Left ventricle myocardium inferior (tissue), 1 donor: ENCODE measurements around the gene FOXK1. TPM values are rescaled to one million over a fixed set of nuclear protein-coding genes. Genes with fewer than 3 reads are reported as not detected.

Source experiments
- DNase-seq: peaks from one replicate; pipeline ENCODE4 v3.0.0-alpha.2; 2020
- H3K27ac ChIP-seq: fragments of 200-600 bp; replicated peaks from 2 replicates; pipeline ENCODE4 v1.8.0; 2021
- H3K27me3 ChIP-seq: fragments of 200-600 bp; 2 replicates; pipeline ENCODE4 v1.8.0; 2021; ENCODE audit warnings: low read depth
- H3K36me3 ChIP-seq: fragments of 200-600 bp; 2 replicates; pipeline ENCODE4 v1.8.0; 2021
- H3K4me1 ChIP-seq: fragments of 200-600 bp; 2 replicates; pipeline ENCODE4 v1.8.0; 2021
- H3K4me3 ChIP-seq: fragments of 200-600 bp; 2 replicates; pipeline ENCODE4 v1.8.0; 2021; ENCODE audit warnings: mild to moderate bottlenecking, moderate library complexity
- H3K9me3 ChIP-seq: fragments of 200-600 bp; replicated peaks from 2 replicates; pipeline ENCODE4 v1.8.0; 2021
- CTCF ChIP-seq: fragments of 200-600 bp; IDR thresholded peaks from 2 replicates; pipeline ENCODE4 v1.8.0; 2021; ENCODE audit warnings: antibody characterized with exemption, mild to moderate bottlenecking, borderline replicate concordance
- intact Hi-C: fragments of 100-400 bp; cut with micrococcal nuclease; formaldehyde crosslinking; loops from one replicate; pipeline ENCODE4 v1.11.0; 2022
- total RNA-seq: library from RNA; stranded (reverse); fragmentation: NEBNext Ultra II Directional; extraction: Animal tissue kit (Norgen Biotek cat#: 25700); gene quantifications from one replicate; pipeline ENCODE4 v1.2.1, GENCODE V29; 2021
- donor health status: DM: no; HTN: yes; CAD: no; lungs with severe emphysema.

Gene FOXK1
- total RNA-seq, 1 donor from 2014 or later = 18.3 TPM

GRCh38 chr7:4720225-4720624, 38.1 kb downstream of the FOXK1 start:
- intact Hi-C loops = no loop called here
- no peak for TF ChIP-seq CTCF
- H3K27me3 ChIP-seq = no peaks in the 10 kb centered on the region
- H3K9me3 ChIP-seq = no peaks in the 10 kb centered on the region
- H3K4me3 ChIP-seq = no peak overlapping the region
- no peak for DNase-seq
- no peak overlapping the region for H3K27ac ChIP-seq
- H3K4me1 ChIP-seq = peaks cover 58% of the 10 kb centered on the region
- peaks cover 10% of the 10 kb centered on the region for H3K36me3 ChIP-seq

- H3K4me1 ChIP-seq = peaks cover 64% of the 10 kb centered on the region
- H3K36me3 ChIP-seq = peaks cover 10% of the 10 kb centered on the region
- H3K4me3 ChIP-seq = no peak overlapping the region
- TF ChIP-seq CTCF = no peak
- intact Hi-C loops = no loop called here
- DNase-seq = no peak
- peak overlapping the region; percentile 95 for H3K27ac ChIP-seq
- H3K27me3 ChIP-seq = no peaks in the 10 kb centered on the region
- no peaks in the 10 kb centered on the region for H3K9me3 ChIP-seq
These were observed 40.2 kb downstream of the FOXK1 start for GRCh38 chr7:4722308-4722707.

- Histone ChIP-seq H3K27ac (peak overlapping the region; percentile 95), H3K9me3 (no peaks in the 10 kb centered on the region), H3K27me3 (no peaks in the 10 kb centered on the region), H3K4me3 (no peak overlapping the region), H3K4me1 (peaks cover 71% of the 10 kb centered on the region), H3K36me3 (peaks cover 6% of the 10 kb centered on the region)
- intact Hi-C loops = no loop called here
- no peak for DNase-seq
- TF ChIP-seq CTCF = no peak
These were observed 41.0 kb downstream of the FOXK1 start for GRCh38 chr7:4722960-4723630.

GRCh38 chr7:4724648-4725013, 42.5 kb downstream of the FOXK1 start:
- Histone ChIP-seq H3K4me1 (peaks cover 76% of the 10 kb centered on the region), H3K36me3 (no peaks in the 10 kb centered on the region), H3K27ac (peak overlapping the region; percentile 95), H3K4me3 (peak overlapping the region; percentile 64), H3K9me3 (no peaks in the 10 kb centered on the region), H3K27me3 (no peaks in the 10 kb centered on the region)
- TF ChIP-seq CTCF = no peak
- DNase-seq = no peak
- intact Hi-C loops = no loop called here

GRCh38 chr7:4725014-4725849, 43.1 kb downstream of the FOXK1 start:
- TF ChIP-seq CTCF = no peak
- H3K36me3 ChIP-seq = no peaks in the 10 kb centered on the region
- H3K27ac ChIP-seq = peak overlapping the region; percentile 95
- H3K9me3 ChIP-seq = no peaks in the 10 kb centered on the region
- H3K4me3 ChIP-seq = peak overlapping the region; percentile 64
- peak; percentile 74 for DNase-seq
- intact Hi-C loops = no loop called here
- H3K4me1 ChIP-seq = peaks cover 81% of the 10 kb centered on the region
- no peaks in the 10 kb centered on the region for H3K27me3 ChIP-seq
